A172 (cell line): ENCODE data around the gene PGAM1. TPM values are rescaled to one million over a fixed set of nuclear protein-coding genes. Genes with fewer than 3 reads are reported as not detected.
"Not testable (repeated sequence)": the region's sequence is repeated elsewhere in the genome, so short reads cannot be mapped to it uniquely, and the experiment has no call there.

Source experiments
- DNase-seq: peaks from one replicate; pipeline ENCODE4 v3.0.0-alpha.2; 2015; ENCODE audit warnings: low spot score
- total RNA-seq: library from RNA; depleted of rRNA; stranded (reverse); fragments of >200 nt; shearing (Covaris generic); gene quantifications from 2 replicates; pipeline ENCODE4 v1.2.3, GENCODE V29; 2014

The PGAM1 gene
- total RNA-seq, 1 experiment from 2014 or later = 967 TPM

DNA sequence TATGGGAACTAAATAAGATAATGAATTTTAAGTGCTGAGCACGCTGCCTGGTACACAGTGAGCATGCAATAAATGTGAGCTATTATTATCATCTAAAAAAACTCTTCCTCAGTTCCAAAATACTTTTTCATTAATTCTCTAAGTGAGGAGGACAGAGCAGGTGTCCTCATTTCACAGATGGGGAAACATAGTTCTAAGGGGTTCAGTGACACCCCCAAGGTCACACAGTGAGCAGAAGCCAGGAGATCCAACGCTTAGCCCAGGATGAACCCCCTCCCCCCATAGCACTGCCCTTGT, 18.1 kb upstream of the PGAM1 start:
- DNase-seq = no peak

DNA sequence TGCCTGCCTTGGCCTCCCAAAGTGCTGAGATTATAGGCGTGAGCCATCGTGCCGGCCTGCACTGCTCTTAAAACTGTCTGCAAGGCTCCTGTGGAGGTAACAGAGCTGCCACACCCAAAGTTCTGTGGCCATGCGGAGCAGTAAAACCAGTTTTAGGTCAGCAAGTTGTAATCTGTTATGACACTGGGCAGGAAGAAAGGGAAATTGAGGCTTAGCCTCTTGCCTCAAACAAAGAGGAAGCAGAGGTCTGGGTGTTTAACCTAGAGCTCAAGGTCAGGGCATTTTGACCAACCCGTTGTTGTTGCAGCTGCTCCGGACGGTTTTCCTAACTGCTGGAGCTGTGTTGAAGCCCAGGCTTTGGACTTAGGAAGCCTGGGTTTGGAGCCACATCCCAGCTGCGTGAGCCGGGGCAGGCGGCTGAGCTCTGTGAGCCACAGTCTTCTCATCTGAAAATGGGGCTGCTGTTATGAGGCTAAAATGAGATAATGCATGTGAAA, 17.4 kb upstream of the PGAM1 start:
- no peak for DNase-seq

DNA sequence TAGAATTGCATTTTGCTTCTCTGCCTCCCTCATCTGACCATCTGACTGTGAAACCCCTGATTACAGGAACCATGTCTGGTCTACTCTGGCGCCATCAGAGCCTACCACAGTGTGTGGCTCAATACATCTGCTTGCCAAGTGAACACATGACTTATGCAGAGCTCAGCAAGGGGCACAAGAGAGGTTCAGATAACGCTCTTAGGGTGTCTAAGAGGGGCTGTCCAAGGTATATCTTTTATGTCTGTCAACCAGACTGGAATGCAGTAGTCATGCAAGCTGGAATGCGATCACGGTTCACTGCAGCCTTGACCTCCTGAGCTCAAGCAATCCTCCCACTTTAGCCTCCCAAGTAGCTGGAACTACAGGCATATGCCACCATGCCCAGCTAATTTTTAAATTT, 14.6 kb upstream of the PGAM1 start:
- peak; percentile 87 for DNase-seq

DNA sequence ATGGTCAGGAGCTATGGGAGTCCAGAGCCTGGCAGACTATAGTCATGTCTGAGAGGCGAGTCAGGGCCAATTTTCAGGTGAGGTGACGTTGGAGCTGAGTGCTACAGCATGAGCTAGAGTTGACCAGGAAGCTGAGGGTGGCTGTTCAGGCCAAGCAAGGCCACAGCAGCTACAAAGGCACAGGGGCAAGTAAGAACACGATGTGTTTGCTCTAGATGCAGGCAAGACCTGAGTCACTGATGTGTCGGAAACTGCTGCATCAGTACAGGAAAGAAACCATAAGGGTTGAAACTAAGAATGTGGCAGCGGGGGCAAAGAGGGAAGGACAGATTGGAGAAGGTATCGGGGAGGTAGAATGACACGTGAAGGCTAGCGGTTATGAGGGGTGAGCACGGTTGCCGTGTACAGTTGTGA, 13.1 kb upstream of the PGAM1 start:
- DNase-seq = no peak

DNA sequence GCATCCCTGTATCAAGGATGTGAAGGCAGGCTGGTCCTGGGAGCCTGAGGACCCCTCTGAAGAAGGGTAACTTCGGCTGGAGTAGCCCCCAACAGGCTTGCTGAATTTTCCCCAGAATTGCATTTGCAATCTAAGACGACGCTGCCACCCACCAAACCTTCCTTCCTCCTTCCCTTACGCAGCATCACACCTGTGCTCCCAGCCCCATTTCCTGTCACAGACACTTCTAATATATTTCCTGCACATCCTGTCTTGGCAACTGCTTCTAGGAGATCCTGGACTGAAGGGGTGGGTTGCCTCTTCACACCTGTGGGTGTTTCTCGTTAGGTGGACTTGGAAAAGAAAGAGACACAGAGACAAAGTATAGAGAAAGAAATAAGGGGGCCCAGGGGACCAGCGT, 9.4 kb upstream of the PGAM1 start:
- no peak for DNase-seq

DNA sequence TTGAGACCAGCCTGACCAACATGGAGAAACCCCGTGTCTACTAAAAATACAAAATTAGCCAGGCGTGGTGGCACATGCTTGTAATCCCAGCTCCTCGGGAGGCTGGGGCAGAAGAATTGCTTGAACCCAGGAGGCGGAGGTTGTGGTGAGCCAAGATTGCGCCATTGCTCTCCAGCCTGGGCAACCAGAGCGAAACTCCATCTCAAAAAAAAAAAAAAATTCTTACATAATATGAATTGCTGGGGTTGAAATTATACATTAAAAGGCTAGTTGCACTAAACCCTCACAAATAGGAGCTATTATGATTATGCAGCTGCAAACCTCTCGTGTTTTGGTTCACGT, 2.3 kb upstream of the PGAM1 start:
- DNase-seq = not testable (repeated sequence)

DNA sequence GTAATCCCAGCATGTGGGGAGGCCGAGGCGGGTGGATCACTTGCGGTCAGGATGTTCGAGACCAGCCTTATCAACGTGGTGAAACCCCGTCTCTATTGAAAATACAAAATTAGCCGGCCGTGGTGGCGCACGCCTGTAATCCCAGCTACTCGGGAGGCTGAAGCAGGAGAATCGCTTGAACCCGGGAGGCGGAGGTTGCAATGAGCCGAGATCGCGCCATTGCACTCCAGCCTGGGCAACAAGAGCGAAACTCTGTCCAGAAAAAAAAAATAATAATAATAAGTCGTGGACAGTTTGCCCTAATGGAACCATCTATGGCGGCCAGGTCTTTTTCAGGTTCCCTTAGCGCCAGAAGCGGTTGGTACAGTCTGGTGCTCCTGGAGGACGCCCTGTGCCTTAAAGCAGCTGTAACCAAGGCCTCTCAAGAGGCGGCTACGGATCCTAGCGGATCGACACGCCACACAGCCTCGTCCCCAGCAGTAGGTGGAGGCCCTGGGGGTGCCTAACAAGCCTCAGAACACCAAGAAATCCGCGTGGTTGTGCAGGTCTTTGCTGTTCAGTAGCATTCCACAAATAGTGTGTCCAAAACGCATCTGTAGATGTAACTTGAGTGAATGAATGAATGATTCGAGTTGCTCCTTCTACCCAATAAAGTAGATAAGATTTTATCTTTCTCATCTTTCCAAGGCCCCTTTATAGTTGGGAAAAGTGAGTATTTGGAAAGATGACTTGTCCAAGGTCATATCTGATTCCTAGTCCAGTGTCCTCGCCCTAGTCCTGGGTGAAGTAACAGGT, 982 bp downstream of the PGAM1 start:
- DNase-seq = no peak

DNA sequence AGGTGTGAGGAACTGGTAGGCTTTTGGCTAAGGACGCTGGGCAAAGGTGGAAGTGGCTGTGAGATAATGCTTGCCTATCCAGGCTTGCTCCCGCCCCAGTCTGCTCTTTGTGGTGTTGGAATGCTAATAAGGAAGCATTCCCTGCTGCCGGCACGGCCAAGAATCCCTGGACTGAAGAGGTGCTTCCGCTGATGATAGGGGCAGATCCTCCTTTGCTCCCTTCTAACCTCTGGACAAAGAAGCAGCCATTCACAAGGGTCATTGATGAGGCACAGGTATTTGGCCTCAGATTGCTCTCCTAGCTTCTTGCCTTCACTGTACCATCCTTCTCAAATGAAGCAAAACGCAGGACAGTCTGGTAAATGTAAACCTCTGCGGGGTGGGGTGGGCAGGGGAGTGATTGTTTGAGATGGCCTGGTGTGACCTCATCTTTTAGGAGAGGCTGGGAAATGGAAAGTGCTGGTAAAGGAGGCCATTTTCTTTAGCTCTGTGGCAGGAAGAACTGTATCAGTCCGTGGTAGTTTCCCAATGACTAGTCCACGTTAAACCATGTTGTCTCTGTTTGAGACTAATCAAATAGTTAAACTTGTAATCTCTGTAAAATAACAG, 1.7 kb downstream of the PGAM1 start:
- DNase-seq = peak; percentile 48

DNA sequence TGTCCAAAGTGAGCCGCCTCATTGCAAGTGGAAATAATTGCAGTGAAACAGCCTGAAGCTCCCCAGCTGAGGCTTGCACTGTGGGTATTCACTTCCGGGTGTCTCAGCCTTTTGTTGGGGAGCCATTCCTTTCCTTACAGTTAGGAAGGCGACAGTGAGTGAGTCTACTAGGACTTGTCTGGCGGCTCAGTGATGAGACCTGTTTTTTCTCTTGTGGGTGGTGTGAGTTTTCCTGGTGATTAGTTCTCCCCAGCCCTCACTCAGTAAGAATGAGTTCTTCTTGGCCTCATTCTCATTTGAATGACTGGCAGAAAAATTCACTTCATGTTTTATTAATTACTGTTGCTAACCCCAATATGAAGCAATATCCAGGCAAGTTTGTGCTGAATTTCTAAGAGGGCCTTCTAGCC, 2.6 kb downstream of the PGAM1 start:
- no peak for DNase-seq

DNA sequence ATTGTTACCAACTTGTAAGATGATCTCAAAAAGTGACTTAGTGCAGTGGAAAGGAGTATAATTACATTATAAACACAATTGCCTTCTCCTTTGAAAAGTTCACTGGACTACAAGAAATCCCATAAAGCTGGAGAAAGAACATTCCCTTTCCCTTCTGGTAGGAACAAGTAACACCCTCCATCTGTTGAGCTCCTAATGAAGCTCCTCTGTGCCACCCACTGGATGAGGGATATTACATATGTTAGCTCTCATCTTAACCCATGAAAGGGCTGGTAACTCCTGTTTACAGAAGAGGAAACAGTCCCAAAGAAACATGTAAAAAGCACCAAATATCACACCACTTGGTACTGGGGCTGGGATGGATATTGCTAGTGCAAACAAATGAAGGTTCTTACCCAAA, 8.1 kb downstream of the PGAM1 start:
- no peak for DNase-seq

DNA sequence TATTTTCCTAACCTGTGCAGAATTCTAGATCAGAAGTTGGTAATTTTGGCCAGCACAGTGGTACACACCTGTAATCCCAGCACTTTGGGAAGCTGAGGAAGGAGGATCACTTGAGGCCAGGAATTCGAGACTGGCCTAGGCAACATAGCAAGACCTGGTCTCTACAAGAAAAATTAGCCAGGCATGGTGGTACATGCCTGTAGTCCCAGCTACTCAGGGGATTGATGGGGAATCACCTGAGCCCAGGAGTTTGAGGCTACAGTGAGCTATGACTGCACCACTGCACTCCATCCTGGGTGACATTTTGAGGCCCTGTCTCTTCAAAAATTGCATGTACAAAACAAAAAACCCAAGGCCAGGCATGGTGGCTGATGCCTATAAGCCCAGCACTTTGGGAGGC, 8.6 kb downstream of the PGAM1 start:
- no peak for DNase-seq

DNA sequence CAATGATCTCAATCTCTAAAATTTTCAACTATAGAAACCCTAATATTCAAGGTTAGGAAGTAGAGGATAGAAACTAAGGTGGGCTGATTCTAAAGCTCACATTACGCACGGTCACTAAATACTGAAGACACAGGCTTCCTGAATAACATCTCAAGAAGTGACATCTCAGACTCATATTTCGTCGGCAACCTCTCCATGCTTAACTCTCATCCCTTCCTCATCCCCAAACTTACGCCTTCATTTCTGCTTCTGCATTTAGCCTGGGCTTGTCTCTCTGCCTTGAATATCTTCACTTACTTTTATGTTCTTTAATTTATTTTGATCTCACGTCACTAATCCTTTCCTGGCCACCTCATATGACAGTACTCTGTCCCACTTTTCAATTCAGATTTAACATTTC, 9.2 kb downstream of the PGAM1 start:
- DNase-seq = no peak

DNA sequence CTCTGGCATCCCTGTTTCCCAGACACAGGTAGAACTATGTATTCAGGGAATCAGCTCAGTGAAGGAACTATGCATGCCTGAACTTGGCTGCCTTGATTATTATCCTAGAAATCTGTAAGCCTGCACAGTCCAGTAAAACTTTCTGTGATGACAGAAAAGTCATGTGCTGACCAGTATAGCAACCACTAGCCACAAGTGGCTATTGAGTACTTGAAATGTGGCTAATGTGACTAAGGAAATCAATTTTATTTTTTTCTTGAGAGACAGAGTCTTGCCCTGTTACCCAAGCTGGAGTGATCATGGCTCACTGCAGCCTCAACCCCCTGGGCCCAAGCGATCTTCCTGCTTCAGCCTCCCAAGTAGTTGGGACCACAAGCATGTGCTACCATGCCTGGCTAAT, 16.3 kb downstream of the PGAM1 start:
- no peak for DNase-seq

DNA sequence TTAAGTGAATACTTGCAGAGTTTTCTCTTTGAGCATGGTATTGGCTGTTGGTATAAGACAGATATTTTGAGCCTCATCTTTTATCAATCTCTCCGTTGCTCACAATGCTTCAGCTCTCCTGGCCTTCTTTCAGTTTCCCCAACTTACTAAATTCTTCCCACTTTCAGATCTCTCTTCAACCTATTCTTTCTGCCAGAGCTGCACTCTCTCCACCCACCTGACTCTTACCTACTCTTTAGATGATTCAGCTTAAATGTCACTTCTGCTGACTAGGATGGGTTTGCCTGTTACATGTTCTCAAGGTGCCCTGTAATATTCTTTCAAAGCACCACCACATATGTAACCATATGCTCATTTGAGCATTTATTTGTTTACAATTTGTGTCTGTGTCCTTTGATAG, 18.2 kb downstream of the PGAM1 start:
- DNase-seq = no peak

DNA sequence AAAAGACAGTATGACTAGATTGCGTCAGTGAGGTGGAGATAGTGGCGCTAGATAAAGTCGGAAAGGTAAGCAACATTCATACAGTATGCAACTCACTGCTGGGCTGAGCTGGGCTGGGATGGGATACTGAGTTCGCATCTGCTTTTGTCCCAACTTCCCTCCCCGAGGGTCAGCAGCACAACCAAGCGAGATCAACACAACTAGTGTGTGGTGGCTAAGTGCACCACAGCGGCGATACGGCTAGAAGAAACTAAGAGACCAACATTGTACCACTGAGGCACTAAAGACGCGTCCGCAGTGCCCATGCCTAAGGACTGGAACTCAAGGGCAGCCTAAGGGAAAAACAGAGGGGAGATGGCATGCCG, 19.3 kb downstream of the PGAM1 start:
- no peak for DNase-seq

DNA sequence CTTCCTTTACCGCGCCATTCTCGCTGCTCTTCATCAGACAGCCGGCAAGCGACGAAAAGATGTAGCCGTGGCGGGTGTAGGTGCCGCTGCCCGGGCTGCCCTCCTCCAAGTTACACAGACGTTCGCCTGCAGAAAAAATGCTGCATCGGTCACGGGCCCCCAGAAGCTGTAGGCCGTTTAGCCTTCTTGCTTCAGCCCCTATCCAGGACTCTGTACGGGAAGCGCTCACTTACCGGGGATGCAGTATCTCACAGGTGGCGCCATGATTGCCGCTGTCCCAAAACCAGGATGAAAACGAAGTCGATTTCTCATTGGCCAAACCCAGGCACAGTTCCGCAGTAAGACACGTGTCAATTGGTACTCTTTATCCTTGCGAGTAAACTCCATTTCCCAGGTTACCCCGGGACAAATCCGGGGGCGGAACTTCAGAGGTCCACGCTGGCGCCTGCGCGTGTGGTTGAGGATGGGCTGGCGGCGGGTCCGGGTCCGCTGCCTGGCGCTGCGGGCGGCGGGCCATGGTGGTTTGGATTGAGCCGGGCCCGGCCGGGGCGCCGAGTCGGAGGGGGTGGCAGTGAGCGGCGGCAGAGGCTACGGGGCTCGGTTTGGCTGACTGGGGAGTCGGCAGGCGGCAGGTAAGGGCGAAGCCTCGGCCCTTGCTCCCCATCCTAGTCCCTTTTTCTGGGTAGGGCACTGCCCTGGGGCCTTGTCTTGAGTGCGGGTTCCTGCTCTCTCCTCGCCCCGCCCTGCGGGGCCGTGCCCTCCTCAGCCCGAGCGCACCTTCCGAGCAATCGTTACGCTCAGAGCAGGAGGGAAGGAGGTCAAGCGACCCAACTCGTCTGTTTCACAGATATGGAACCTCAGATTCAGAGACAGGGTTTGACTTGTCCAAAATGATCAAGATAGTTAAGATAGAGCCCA, 20.0 kb downstream of the PGAM1 start, which contains the start of the genes EXOSC1 and ZDHHC16:
TSS of gene EXOSC1 (minus strand) at position 285 of the 918 bp plus-strand sequence. CDS start at position 264, 21 bp downstream.
TSS of gene ZDHHC16 (plus strand) at position 454 of the 918 bp plus-strand sequence. CDS start 5,501 bp downstream, outside the sequence.
- peak; percentile 93 for DNase-seq

DNA sequence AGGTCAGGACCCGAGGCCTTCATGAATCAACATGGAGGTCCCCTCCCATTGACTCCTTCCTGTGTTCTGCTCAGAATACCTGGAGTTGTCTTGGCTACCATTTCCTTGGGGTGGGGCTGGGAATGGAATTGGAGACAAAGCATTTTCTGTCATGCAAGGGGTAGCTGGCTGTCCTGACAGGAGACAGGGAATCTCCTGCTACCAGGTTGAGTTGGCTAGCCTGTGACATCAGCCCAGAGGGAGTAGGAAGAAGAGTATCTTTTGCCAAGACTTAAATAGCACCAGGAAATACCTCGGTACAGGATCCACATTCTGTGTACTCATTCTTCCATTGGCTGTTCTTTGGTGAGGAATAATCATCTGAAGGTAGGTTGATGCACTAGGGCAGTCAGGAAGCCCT, 24.8 kb downstream of the PGAM1 start:
- DNase-seq = no peak

DNA sequence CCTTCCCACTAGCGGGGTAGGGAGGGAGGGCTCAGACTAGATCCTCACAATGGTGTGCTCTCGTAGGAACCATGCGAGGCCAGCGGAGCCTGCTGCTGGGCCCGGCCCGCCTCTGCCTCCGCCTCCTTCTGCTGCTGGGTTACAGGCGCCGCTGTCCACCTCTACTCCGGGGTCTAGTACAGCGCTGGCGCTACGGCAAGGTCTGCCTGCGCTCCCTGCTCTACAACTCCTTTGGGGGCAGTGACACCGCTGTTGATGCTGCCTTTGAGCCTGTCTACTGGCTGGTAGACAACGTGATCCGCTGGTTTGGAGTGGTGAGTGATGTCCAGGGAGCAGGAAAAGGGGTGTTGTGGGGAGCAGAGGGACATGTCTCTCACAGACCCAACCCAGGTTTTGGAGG, 25.6 kb downstream of the PGAM1 start:
- no peak for DNase-seq

DNA sequence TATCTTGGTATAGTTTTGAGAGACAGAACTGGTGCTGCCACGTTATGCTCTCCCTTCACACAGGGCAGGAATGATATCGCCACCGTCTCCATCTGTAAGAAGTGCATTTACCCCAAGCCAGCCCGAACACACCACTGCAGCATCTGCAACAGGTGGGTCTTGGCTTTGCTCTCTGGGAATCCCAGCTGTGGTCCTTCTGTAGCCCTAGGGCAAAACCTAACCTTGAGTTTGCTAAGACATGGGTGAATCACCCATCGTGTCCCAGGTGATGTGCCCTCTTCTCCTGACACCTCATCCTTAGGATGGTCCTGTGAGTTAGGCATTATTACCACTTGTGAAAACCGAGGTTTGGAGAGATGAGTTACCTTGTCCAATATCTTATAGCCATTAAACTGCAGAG, 26.4 kb downstream of the PGAM1 start:
- no peak for DNase-seq

DNA sequence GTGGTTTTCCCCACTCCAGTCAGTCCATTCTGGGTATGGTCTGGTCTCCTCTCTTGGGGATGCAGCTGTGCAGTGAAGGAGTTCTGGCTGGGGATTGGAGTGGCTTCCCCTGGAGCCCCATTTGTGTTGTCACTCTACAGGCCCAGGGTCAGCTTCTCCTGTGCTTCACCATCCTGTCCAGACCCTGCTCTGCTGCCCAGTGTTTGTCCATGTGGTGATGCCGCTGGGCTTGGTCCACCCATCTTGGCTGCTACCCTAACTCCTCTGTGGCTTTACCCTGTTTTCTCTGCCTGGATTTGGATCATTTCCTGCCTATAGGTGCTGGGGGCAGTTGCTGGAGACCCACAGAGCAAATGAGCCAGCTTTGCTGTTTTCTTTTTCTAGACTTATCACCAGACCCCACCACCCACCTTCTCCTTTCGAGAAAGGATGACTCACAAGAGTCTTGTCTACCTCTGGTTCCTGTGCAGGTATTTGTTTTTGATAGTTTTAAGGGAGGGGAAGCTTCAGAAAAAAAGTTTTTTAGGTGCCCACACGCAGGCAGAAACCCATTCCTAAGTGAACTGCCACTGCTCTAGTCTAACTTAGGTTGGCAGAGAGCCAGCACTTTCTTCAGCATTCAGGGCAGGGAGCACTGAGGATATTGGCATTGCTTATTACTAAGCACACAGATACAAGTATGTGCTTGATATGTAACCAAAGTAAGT, 28.5 kb downstream of the PGAM1 start:
- DNase-seq = no peak

DNA sequence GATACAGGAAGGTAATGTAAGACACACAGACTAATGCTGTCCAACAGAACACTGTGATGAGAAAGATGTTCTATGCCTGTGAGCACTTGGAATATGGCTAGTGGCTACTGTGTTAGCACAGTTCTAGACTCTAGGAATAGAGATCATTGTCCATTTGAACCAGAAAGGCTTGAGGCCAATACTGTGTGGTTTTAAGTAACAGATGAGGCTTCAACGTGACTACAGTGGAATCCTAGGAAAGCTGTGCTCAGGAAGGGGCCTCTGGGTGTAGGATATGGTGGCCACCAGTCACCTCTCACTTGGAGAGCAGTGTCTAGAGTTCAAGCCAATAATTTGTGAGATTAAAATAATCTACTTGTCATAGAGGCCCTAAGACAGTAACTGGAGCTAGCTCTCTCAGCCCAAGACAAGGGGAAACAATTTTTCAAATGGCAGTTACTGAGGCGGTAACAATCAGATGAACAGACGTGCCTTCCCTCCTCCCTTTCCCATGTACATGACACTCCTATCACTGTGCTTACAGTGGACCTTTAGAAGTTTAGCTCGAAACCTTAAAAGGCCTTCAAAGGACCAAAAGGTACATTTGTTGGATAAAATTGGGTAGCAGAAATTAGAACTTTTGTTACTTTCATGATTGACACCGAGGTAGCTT, 30.2 kb downstream of the PGAM1 start:
- no peak for DNase-seq
